HepG2 (cell line): ENCODE data around the gene XRCC3.

Source experiments
- FOXK2 ChIP-seq: fragments of 450-650 bp; IDR thresholded peaks from 2 replicates; pipeline ENCODE4 v1.6.1; 2016
- POLR2A ChIP-seq, 2 experiments: IDR thresholded peaks; 2 replicates each; pipeline ENCODE4 v1.6.1; 2011; ENCODE audit warnings: low read depth in 2 of 2, low read length in 2 of 2, mild to moderate bottlenecking in 1 of 2, moderate library complexity in 1 of 2; ENCODE audit not compliant: insufficient read depth in 1 of 2
- REST ChIP-seq, 2 experiments: IDR thresholded peaks; 2 replicates each; pipeline ENCODE4 v1.6.1; 2011 to 2012; ENCODE audit warnings: low read length in 2 of 2, borderline replicate concordance in 1 of 2, low read depth in 1 of 2, mild to moderate bottlenecking in 1 of 2, moderate library complexity in 1 of 2
- SCMH1 ChIP-seq: sonication (generic); formaldehyde crosslinking; IDR thresholded peaks from 2 replicates; pipeline ENCODE4 v1.9.0; 2021; ENCODE audit warnings: missing genetic modification reagents, mild to moderate bottlenecking, borderline replicate concordance
- TF ChIP-seq, protein P1 (sequence below): IDR thresholded peaks from 2 replicates; pipeline ENCODE4 v1.6.1; 2016; ENCODE audit warnings: missing compliant biosample characterization, missing genetic modification reagents, borderline replicate concordance

GRCh38 chr14:103649001-103649400 lies 66.2 kb downstream of the XRCC3 start:
- no peak for TF ChIP-seq FOXK2
- TF ChIP-seq, protein P1, sequence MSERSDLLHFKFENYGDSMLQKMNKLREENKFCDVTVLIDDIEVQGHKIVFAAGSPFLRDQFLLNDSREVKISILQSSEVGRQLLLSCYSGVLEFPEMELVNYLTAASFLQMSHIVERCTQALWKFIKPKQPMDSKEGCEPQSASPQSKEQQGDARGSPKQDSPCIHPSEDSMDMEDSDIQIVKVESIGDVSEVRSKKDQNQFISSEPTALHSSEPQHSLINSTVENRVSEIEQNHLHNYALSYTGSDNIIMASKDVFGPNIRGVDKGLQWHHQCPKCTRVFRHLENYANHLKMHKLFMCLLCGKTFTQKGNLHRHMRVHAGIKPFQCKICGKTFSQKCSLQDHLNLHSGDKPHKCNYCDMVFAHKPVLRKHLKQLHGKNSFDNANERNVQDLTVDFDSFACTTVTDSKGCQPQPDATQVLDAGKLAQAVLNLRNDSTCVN: no peak
- TF ChIP-seq POLR2A (IDR thresholded peaks at IDR 0.05; ENCODE audit: insufficient read depth in 1 of 2, low read depth in 2 of 2, low read length in 2 of 2): no peak
- TF ChIP-seq REST (IDR thresholded peaks at IDR 0.05; ENCODE audit: borderline replicate concordance in 1 of 2, low read depth in 1 of 2, low read length in 2 of 2): no peak
- TF ChIP-seq SCMH1 (CRISPR knock-in tag): no peak
